Activated T-cell treated with anti-CD3 and anti-CD28 coated beads for 24 hours (primary cell): ENCODE measurements around the gene REXO4.
"Not testable (repeated sequence)": the region's sequence is repeated elsewhere in the genome, so short reads cannot be mapped to it uniquely, and the experiment has no call there.

ENCODE experiments used
- DNase-seq: peaks from one replicate; pipeline ENCODE4 v3.0.0-alpha.2; 2020; ENCODE audit warnings: low read depth

REXO4 gene

GRCh38 chr9:133420392-133420827, 2.6 kb upstream of the REXO4 start:
- DNase-seq: no peak

- no peak for DNase-seq
Measured at GRCh38 chr9:133419005-133419404, 1.2 kb upstream of the REXO4 start.

- no peak for DNase-seq
Measured at GRCh38 chr9:133415170-133415569, 2.6 kb downstream of the REXO4 start.

GRCh38 chr9:133408042-133408441, 9.8 kb downstream of the REXO4 start:
- no peak for DNase-seq

GRCh38 chr9:133406480-133407307, 11.1 kb downstream of the REXO4 start:
- peak; percentile 77 for DNase-seq

- DNase-seq: no peak
Measured at GRCh38 chr9:133405508-133406438, 12.0 kb downstream of the REXO4 start.

- no peak for DNase-seq
Measured at GRCh38 chr9:133404454-133405002, 13.3 kb downstream of the REXO4 start.

GRCh38 chr9:133403766-133404453, 13.9 kb downstream of the REXO4 start:
- DNase-seq: peak; percentile 37

DNA sequence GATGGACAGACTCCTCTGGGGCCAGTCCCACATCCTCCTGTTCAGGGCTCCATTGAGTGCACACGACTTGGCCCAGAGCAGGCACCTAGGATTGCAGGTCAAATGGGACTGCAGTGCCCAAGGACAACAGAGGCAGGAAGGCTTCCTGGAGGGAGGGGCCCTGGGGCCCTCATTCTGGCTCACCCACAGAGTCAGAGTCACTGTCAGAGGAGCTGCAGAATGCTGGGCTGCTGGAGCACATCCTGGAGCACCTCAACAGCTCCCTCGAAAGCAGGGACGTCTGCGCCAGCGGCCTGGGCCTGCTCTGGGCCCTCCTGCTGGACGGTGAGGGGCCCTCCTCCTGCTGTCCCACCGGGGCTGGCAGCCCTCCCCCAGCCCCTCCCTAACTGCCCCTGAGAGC, 15.1 kb downstream of the REXO4 start:
- DNase-seq: no peak

DNA sequence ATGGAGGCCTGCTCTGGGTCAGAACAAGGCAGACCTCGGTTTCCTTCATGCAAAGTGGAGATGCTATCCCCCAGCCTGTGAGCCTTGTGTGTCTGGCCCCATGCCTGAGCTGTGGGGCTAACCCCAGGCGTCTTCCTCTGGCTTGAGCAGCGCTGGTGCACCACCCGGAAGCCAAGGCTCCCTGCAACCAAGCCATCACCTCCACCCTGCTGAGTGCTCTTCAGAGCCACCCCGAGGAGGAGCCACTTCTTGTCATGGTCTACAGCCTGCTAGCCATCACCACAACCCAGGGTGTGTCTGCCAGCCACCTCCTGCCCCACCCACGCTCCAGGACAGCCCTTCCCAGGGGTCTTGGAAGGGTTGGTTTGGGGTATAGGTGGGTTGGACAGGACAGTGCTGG, 16.2 kb downstream of the REXO4 start:
- no peak for DNase-seq

DNA sequence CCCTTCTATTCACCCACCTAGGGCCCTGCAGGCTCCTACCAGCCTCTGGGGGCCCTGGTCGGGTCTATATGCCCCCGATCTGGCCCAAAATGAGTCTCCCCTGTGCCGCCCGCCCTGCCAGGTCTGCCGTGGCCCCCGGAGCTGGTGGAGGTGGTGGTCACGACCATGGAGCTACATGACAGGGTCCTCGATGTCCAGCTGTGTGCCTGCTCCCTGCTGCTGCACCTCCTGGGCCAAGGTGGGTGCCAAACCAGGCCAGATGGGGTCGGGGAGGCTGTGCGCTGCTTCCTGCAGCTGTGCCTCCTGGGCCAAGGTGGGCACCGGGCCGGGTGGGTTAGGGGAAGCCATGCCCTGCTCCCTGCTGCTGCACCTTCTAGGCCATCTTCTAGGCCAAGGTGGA, 17.5 kb downstream of the REXO4 start:
- no peak for DNase-seq

- no peak for DNase-seq
Measured at GRCh38 chr9:133397895-133398294, 19.9 kb downstream of the REXO4 start.

DNA sequence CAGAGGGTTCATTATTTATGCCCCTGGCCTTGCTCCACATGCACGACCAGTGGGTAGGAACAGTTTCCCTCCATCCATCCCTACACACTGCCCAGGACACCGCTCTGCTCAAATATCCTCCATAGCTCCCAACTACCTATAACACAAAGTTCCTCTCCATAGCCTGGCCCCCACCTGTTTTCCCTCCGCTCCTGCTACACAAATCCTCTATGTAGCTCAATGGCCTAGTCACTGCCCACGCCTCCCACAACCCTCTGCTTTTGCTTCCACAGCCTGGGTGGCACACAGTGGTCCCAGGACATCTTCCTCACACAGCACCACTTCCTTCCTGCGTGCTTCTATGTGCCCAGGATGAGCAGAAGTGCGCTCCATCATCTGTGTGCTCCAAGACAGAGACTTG, 20.4 kb downstream of the REXO4 start:
- no peak for DNase-seq

- no peak for DNase-seq
Measured at GRCh38 chr9:133396952-133397351, 20.9 kb downstream of the REXO4 start.

GRCh38 chr9:133394687-133395271, 23.0 kb downstream of the REXO4 start:
- no peak for DNase-seq

- DNase-seq: no peak
Measured at GRCh38 chr9:133393399-133393798, 24.4 kb downstream of the REXO4 start.

DNA sequence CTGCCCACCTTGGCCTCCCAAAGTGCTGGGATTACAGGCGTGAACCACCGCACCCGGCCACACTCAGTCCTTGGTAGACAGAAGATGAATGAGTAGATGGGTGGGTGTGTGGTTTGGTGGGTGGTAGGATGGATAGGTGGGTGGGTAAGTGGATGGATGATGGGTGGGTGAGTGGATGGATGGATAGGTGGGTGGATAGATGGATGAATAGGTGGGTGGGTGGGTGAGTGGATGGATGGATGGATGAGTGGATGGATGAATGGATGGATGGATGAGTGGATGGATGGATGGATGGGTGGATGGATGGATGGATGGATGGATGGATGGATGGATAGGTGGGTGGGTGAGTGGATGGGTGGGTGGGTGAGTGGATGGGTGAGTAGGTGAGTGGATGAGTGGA, 25.5 kb downstream of the REXO4 start:
- not testable (repeated sequence) for DNase-seq

DNA sequence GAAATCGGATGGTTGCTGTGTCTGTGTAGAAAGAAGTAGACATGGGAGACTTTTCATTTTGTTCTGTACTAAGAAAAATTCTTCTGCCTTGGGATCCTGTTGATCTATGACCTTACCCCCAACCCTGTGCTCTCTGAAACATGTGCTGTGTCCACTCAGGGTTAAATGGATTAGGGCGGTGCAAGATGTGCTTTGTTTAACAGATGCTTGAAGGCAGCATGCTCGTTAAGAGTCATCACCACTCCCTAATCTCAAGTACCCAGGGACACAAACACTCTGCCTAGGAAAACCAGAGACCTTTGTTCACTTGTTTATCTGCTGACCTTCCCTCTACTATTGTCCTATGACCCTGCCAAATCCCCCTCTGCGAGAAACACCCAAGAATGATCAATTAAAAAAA, 26.4 kb downstream of the REXO4 start:
- DNase-seq: not testable (repeated sequence)

- no peak for DNase-seq
Measured at GRCh38 chr9:133390713-133391112, 27.1 kb downstream of the REXO4 start.

DNA sequence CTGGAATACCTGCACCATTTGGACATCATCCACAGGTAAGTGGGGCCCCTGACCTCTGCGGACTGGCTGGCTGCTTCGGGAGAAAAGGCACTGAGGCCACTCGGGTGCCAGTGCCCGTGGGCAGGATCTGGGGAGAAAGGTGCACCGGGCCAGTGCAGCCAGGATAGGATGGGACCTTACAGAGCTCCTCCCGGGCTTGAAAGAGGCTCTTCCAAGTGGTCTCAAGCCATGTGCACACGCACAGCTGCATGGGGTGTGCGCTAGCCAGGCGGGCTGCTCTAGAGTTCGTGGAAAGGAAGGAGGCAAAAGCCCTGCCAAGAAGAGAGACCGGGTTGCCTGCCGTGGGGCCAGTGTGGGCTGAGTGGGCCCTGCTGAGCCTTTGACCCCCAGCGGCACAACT, 28.2 kb downstream of the REXO4 start:
- DNase-seq: no peak

GRCh38 chr9:133389025-133389557, 28.7 kb downstream of the REXO4 start:
- DNase-seq: no peak
